Neural crest cell (in vitro differentiated cells): Measurements from ENCODE around the gene CCDC183. TPM values are rescaled to one million over a fixed set of nuclear protein-coding genes. Genes with fewer than 3 reads are reported as not detected.

ENCODE experiments used
- DNase-seq: peaks from one replicate; pipeline ENCODE4 v3.0.0; 2021; ENCODE audit warnings: low read depth, mixed read lengths, low spot score
- H3K27ac Mint-ChIP-seq: one replicate; pipeline ENCODE4 v1.8.0; 2021; ENCODE audit warnings: mild to moderate bottlenecking, mixed read lengths; ENCODE audit not compliant: unreplicated experiment
- H3K27me3 Mint-ChIP-seq: 2 replicates; pipeline ENCODE4 v1.8.0; 2021; ENCODE audit warnings: low read depth, mild to moderate bottlenecking, mixed read lengths
- H3K36me3 Mint-ChIP-seq: 2 replicates; pipeline ENCODE4 v1.8.0; 2021; ENCODE audit warnings: low read depth, mild to moderate bottlenecking, mixed read lengths
- H3K4me1 Mint-ChIP-seq: 2 replicates; pipeline ENCODE4 v1.8.0; 2021; ENCODE audit warnings: mixed read lengths
- H3K4me3 Mint-ChIP-seq: one replicate; pipeline ENCODE4 v1.8.0; 2021; ENCODE audit warnings: mild to moderate bottlenecking, mixed read lengths
- H3K9me3 Mint-ChIP-seq: 2 replicates; pipeline ENCODE4 v1.8.0; 2021; ENCODE audit warnings: mixed read lengths
- total RNA-seq: library from RNA; stranded (reverse); gene quantifications from 2 replicates; pipeline ENCODE4 v1.2.1, GENCODE V29; 2021
- TF ChIP-seq, protein P1 (sequence below): fragments of 200-600 bp; sonication (generic); conservative IDR thresholded peaks from 2 replicates; pipeline ENCODE4 v1.5.0; 2021; ENCODE audit warnings: antibody characterized with exemption, mild to moderate bottlenecking

CCDC183 gene
- total RNA-seq, 1 donor from 2014 or later, result 1.4 TPM

DNA sequence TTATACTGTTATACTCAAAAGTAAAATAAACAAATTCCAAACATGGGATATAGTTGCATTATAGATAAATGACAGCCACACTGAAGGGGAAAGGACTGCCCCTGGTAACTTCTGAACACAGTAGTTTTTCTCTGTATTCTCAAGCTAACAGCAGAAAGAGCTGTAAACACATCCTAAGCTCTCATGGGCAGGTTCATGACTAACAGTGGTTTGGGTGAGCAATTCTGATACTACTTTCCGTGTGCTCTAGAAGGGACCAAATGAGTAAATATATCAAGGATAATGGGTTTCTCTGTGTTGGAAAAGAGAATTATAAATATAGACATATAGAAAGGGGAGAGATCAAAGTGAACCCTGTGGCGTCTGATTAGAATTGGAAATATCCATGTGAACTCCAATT is 45.6 kb upstream of the CCDC183 start:
- no peak overlapping the region for H3K27ac Mint-ChIP-seq
- no peaks in the 10 kb centered on the region for H3K36me3 Mint-ChIP-seq

DNA sequence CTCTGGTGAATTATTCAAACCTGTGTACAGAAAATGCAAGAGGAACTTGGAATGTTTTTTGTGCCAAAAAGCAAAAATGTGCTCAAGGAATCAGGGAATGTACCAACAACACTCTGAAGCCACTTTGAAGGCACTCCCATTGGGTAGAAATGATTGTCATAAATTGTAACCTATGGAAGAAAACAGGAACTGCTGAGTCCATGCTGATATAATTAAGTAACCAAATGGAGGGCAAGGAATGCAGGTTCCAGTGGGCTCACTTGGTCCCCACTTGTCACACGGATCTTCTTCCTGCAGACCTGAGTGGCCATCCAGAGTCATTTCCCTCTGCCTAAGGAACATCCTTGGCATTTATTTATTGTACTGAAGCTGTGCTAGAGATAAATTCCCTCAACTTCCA is 44.9 kb upstream of the CCDC183 start:
- Mint-ChIP-seq H3K27me3 (peaks cover 13% of the 10 kb centered on the region), H3K9me3 (peaks cover 6% of the 10 kb centered on the region), H3K4me3 (no peak overlapping the region), H3K36me3 (no peaks in the 10 kb centered on the region), H3K4me1 (no peaks in the 10 kb centered on the region), H3K27ac (no peak overlapping the region)
- DNase-seq, result no peak
- TF ChIP-seq, protein P1, sequence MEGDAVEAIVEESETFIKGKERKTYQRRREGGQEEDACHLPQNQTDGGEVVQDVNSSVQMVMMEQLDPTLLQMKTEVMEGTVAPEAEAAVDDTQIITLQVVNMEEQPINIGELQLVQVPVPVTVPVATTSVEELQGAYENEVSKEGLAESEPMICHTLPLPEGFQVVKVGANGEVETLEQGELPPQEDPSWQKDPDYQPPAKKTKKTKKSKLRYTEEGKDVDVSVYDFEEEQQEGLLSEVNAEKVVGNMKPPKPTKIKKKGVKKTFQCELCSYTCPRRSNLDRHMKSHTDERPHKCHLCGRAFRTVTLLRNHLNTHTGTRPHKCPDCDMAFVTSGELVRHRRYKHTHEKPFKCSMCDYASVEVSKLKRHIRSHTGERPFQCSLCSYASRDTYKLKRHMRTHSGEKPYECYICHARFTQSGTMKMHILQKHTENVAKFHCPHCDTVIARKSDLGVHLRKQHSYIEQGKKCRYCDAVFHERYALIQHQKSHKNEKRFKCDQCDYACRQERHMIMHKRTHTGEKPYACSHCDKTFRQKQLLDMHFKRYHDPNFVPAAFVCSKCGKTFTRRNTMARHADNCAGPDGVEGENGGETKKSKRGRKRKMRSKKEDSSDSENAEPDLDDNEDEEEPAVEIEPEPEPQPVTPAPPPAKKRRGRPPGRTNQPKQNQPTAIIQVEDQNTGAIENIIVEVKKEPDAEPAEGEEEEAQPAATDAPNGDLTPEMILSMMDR, result no peak

More for the DNA sequence above, 45.6 kb upstream of the CCDC183 start:
- Mint-ChIP-seq H3K27me3 (peaks cover 13% of the 10 kb centered on the region), H3K9me3 (peaks cover 6% of the 10 kb centered on the region), H3K4me1 (no peaks in the 10 kb centered on the region), H3K4me3 (no peak overlapping the region)
- no peak for DNase-seq
- TF ChIP-seq, protein P1, result no peak

DNA sequence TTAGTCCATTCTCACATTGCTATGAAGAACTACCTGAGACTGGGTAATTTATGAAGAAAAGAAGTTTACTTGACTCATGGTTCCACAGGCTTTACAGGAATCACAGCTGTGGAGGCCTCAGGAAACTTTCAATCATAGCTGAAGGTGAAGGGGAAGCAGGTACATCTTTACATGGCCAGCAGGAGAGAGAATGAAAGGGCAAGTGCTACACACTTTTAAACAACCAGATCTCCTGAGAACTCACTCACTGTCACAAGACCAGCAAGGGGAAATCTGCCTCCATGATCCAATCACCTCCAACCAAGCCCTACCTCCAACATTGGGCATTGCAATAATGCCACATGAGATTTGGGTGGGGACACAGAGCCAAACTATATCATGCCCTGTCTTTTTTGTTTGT is 44.3 kb upstream of the CCDC183 start:
- H3K27me3 Mint-ChIP-seq, result peaks cover 13% of the 10 kb centered on the region
- H3K27ac Mint-ChIP-seq, result no peak overlapping the region
- H3K9me3 Mint-ChIP-seq, result peaks cover 6% of the 10 kb centered on the region
- TF ChIP-seq, protein P1, result no peak
- H3K36me3 Mint-ChIP-seq, result no peaks in the 10 kb centered on the region
- no peak for DNase-seq
- H3K4me3 Mint-ChIP-seq, result no peak overlapping the region
- no peaks in the 10 kb centered on the region for H3K4me1 Mint-ChIP-seq

DNA sequence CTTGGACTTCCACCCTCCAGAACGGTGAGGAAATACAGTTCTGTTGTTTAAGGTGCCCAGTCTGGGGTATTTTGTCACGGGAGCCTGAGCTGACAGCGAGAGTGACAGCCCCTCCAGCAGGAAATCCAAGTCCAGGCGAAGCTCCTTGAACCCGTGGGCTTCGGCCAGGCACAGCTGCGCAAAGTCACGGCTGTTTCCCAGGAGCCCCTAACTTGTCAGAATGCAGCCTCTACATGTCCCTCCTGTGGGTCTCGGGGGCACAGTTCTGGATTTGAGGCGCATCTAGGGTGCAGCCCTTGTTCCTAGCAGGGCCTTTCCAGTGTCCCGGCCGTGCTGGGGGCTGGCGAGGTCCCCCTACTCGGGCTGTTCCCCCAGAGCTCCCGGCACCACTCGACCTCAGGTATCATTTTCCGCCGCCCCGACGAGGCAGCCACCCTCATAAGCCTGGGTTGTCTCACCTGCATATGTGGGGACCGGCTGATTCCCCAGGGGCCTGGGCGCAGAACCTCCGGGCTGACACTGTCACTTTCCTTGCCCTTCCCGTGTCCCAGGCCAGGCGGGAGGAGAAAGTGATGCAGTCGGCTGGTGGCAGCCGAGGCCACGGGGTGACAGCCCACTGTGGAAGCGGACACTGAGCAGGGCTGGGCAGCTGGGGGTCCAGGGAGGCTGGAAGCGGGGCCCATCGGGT is 42.6 kb upstream of the CCDC183 start:
- H3K36me3 Mint-ChIP-seq, result no peaks in the 10 kb centered on the region
- no peak for DNase-seq
- no peaks in the 10 kb centered on the region for H3K4me1 Mint-ChIP-seq

DNA sequence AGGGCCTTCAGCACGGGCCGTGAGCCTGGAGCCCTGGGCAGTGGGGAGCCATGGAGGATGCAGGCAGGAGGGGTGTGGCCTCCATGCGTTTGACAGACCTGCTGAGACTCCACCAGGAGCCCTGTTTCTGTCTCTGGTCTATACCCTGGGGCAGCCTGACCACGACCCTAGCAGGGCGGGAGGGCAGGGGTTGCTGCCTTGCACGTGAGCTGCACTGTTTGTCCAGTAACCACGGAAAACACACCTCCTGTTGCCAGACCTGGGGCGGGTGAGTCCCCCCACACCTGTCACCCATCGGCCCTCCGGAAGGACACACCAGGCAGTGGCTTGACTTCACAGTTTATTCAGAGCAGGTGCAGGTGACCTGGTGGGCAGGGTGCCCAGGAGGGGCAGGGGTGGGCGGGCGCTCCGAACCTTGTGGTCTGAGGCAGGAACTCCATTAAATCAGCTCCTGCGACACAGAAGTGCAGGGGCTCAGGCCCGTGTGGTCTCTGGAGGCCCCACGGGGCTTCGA is 42.0 kb upstream of the CCDC183 start:
- Mint-ChIP-seq H3K27ac (no peak overlapping the region), H3K9me3 (peaks cover 6% of the 10 kb centered on the region), H3K4me1 (no peaks in the 10 kb centered on the region), H3K4me3 (no peak overlapping the region), H3K36me3 (no peaks in the 10 kb centered on the region), H3K27me3 (peaks cover 13% of the 10 kb centered on the region)
- TF ChIP-seq, protein P1, result no peak
- no peak for DNase-seq

More for the DNA sequence above, 42.6 kb upstream of the CCDC183 start:
- no peak overlapping the region for H3K27ac Mint-ChIP-seq
- TF ChIP-seq, protein P1, result no peak
- H3K27me3 Mint-ChIP-seq, result peaks cover 13% of the 10 kb centered on the region
- H3K9me3 Mint-ChIP-seq, result peaks cover 6% of the 10 kb centered on the region
- no peak overlapping the region for H3K4me3 Mint-ChIP-seq
